ENCODE results near the gene CDH22.

CDH22 gene

DNA sequence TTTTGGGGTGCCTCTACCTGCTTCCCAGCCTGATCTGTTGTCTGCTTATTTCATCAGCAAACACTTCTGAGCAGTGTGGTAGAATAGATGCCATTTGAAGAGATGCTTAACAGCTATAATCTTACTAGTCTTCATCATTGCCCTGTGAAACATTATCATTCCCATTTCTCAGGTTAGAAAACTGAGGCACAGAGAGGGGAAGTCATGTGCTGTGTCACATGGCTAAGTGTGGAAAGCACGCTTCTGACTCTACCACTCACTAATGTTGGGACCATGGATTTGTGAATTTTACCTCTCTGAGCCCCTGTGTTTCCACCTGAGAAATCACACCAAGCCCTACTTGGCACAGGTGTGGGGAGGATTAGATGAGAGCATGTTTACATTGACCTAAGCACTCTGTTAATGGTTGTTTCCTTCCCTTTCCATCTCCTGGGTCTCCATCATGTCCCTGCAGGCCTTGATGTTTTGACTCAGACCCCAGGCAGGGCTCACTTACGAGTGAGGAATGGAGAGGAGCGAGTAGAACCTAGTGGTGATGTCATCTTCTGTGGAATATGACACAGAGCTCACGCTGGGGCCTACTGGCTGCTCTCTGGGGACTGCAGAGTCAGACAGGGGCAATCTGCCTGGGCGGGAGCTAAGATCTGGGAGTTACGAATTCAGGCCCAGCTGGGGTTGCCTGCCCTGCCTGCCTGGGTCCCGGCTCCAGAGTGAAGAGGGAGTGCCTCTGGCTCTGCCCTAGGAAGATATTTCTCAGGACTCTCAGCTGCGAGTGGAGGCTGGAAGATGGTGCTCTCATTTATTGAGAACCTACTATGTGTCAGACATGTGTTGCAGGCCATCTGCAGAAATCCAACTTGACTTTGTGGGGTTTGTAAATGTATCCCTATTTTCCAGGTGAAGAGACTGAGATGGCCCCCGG, 64.3 kb downstream of the CDH22 start:
- no peak for TF ChIP-seq EP300 (IDR thresholded peaks at IDR 0.05; ENCODE audit: borderline replicate concordance)

DNA sequence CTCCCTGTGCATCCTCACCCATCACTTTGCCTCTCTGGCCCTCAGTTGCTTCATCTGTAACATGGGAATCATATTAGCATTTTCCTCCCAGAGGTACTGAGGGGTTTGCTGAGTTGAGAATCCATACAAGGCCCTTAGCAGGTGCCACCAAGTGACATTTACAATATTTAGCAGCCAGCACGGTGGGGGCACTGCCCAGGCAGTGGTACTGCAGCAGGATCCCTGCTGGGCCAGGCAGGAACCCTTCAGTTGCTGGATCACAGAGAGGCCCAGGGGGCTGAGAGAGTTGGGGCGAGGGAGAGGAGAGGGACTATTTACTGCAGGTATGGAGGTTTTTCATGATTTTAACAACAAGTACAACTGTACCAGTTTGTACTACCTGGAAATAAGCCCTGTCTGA, 65.9 kb downstream of the CDH22 start:
- TF ChIP-seq, protein P1, sequence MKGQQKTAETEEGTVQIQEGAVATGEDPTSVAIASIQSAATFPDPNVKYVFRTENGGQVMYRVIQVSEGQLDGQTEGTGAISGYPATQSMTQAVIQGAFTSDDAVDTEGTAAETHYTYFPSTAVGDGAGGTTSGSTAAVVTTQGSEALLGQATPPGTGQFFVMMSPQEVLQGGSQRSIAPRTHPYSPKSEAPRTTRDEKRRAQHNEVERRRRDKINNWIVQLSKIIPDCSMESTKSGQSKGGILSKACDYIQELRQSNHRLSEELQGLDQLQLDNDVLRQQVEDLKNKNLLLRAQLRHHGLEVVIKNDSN (IDR thresholded peaks at IDR 0.05), result no peak
- no peak for TF ChIP-seq NFIC (IDR thresholded peaks at IDR 0.05)
- TF ChIP-seq TCF12 (IDR thresholded peaks at IDR 0.05; ENCODE audit: low read depth), result no peak
- TF ChIP-seq TAF1 (IDR thresholded peaks at IDR 0.05; ENCODE audit: low read depth), result no peak
- no peak for TF ChIP-seq RAD21 (IDR thresholded peaks at IDR 0.05; ENCODE audit: low read depth)
- no peak for TF ChIP-seq CEBPB (IDR thresholded peaks at IDR 0.05)
- no peak for TF ChIP-seq FOXM1 (IDR thresholded peaks at IDR 0.05; ENCODE audit: borderline replicate concordance, low read depth)
- no peak for TF ChIP-seq ZBTB7A (IDR thresholded peaks at IDR 0.05; ENCODE audit: low read depth)
- TF ChIP-seq YY1 (IDR thresholded peaks at IDR 0.05; ENCODE audit: low read depth), result no peak
- no peak for TF ChIP-seq REST (IDR thresholded peaks at IDR 0.05; ENCODE audit: low read depth)
- TF ChIP-seq TEAD4 (IDR thresholded peaks at IDR 0.05), result no peak
- no peak for TF ChIP-seq EGR1 (IDR thresholded peaks at IDR 0.05)
- no peak for TF ChIP-seq EP300 (IDR thresholded peaks at IDR 0.05; ENCODE audit: borderline replicate concordance)
- no peak for TF ChIP-seq MAX (IDR thresholded peaks at IDR 0.05)
- TF ChIP-seq CREB1 (IDR thresholded peaks at IDR 0.05; ENCODE audit: low read depth), result no peak

DNA sequence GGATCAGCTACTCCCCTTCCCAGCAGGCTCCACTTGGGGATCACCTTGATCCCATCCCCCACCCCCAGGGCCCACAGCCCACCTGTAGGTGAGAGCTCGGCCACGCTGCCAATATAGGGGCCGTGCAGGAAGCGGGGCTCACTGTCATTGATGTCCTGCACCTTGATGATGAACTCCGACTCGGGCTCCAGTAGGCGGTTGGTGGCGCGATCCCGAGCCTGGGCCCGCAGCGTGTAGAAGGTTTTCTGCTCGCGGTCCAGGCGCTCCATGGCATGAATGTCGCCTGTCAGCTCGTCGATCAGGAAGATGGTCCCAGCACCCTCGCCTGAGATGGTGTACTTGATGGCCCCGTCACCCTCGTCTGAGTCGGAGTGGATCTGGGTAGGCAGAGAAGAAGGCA, 67.4 kb downstream of the CDH22 start:
- no peak for TF ChIP-seq EP300 (IDR thresholded peaks at IDR 0.05; ENCODE audit: borderline replicate concordance)
- no peak for TF ChIP-seq CREB1 (IDR thresholded peaks at IDR 0.05; ENCODE audit: low read depth)
- TF ChIP-seq TAF1 (IDR thresholded peaks at IDR 0.05; ENCODE audit: low read depth), result no peak
- no peak for TF ChIP-seq CEBPB (IDR thresholded peaks at IDR 0.05)
- no peak for TF ChIP-seq REST (IDR thresholded peaks at IDR 0.05; ENCODE audit: low read depth)
- no peak for TF ChIP-seq ZBTB7A (IDR thresholded peaks at IDR 0.05; ENCODE audit: low read depth)
- no peak for TF ChIP-seq RAD21 (IDR thresholded peaks at IDR 0.05; ENCODE audit: low read depth)
- TF ChIP-seq FOXM1 (IDR thresholded peaks at IDR 0.05; ENCODE audit: borderline replicate concordance, low read depth), result no peak
- TF ChIP-seq TEAD4 (IDR thresholded peaks at IDR 0.05), result no peak

DNA sequence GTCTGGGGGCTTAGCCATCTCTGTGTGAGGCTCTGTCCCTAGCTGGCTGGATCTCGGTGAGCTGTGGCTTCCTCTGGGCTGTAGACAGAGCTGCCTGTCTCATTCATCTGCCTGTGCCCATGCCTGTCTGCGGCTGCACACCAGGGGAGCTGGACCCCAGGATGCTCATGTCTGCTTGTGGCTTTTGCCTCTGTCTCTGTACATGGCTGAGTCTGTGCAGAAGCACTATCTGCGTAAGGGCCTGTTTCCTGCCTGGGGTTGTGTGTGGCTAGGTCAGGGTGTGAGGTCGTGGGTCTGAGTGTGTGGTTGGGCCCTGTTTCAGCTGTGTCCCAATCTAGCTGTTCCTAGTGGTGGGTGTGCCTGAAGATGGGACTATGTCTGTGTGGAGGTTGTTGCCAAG, 68.2 kb downstream of the CDH22 start:
- TF ChIP-seq CREB1 (IDR thresholded peaks at IDR 0.05; ENCODE audit: low read depth) (no peak), YY1 (IDR thresholded peaks at IDR 0.05; ENCODE audit: low read depth) (no peak), RAD21 (IDR thresholded peaks at IDR 0.05; ENCODE audit: low read depth) (no peak), MAX (IDR thresholded peaks at IDR 0.05) (no peak), EP300 (IDR thresholded peaks at IDR 0.05; ENCODE audit: borderline replicate concordance) (no peak), CEBPB (IDR thresholded peaks at IDR 0.05) (no peak), NFIC (IDR thresholded peaks at IDR 0.05) (no peak), TCF12 (IDR thresholded peaks at IDR 0.05; ENCODE audit: low read depth) (no peak), ZBTB7A (IDR thresholded peaks at IDR 0.05; ENCODE audit: low read depth) (no peak), FOXM1 (IDR thresholded peaks at IDR 0.05; ENCODE audit: borderline replicate concordance, low read depth) (no peak), REST (IDR thresholded peaks at IDR 0.05; ENCODE audit: low read depth) (no peak)
- TF ChIP-seq, protein P1 (IDR thresholded peaks at IDR 0.05), result no peak
